Pancreas (tissue), 10 donors: Measurements from ENCODE around the gene HNRNPA3. TPM values are rescaled to one million over a fixed set of nuclear protein-coding genes. Genes with fewer than 3 reads are reported as not detected.
"Not testable (repeated sequence)": the region's sequence is repeated elsewhere in the genome, so short reads cannot be mapped to it uniquely, and the experiment has no call there.

Experiments used
- ATAC-seq, 4 donors: fragments of 200-7000 bp; cut with Tn5 transposase; one replicate each; pipeline versions ENCODE4 v1.8.0 to v1.9.1; 2020; ENCODE audit warnings: mild to moderate bottlenecking in 4 of 4, moderate library complexity in 4 of 4
- DNase-seq, 6 donors: peaks; one replicate each; pipeline ENCODE4 v3.0.0-alpha.2; 2020
- FAIRE-seq: peaks from 2 replicates; lab custom pipeline; 2012; peaks lifted over from hg19 to GRCh38; lab: Jason Lieb, UNC
- H3K27ac ChIP-seq, 4 donors: fragments of 200-600 bp; sonication (generic); 1 replicate in 3 of 4; 2 replicates in 1 of 4; pipeline versions ENCODE4 v1.5.0 to v1.8.0; 2020
- H3K27me3 ChIP-seq, 4 donors: fragments of 200-600 bp; one replicate each; pipeline ENCODE4 v1.8.0; 2021
- H3K36me3 ChIP-seq, 3 donors: fragments of 200-600 bp; sonication (generic) in 1 of 3; one replicate each; pipeline versions ENCODE4 v1.5.0 to v1.8.0; 2020 to 2021
- H3K4me1 ChIP-seq, 3 donors: fragments of 200-600 bp; one replicate each; pipeline ENCODE4 v1.8.0; 2021
- H3K4me3 ChIP-seq, 4 donors: fragments of 200-600 bp; sonication (generic) in 2 of 4; one replicate each; pipeline versions ENCODE4 v1.5.0 to v1.8.0; 2020 to 2021
- H3K9me3 ChIP-seq, 4 donors: fragments of 200-600 bp; one replicate each; pipeline ENCODE4 v1.8.0; 2021
- WGBS, 2 donors: extraction: QIAGEN DNeasy Blood & Tissue Kit; methylation state at CpG; one replicate each; pipeline ENCODE4 v1.1.7; 2013; 5-methylcytosine and 5-hydroxymethylcytosine counted together
- intact Hi-C, 3 donors: fragments of 100-400 bp; cut with DNase I; formaldehyde crosslinking; loops; one replicate each; pipeline versions ENCODE4 v1.11.1 to v1.14.2; 2022
- polyA plus RNA-seq, 2 donors: library from polyadenylated mRNA; stranded (reverse); fragments of 200-250 nt; gene quantifications; one replicate each; pipeline ENCODE4 v1.2.3, GENCODE V29; 2013
- total RNA-seq, 6 donors: library from RNA; stranded (reverse); fragmentation: NEBNext Ultra II Directional in 4 of 6; extraction: Animal tissue kit (Norgen Biotek cat#: 25700) in 4 of 6; gene quantifications; one replicate each; pipeline versions ENCODE4 v1.2.1 to v1.2.4, GENCODE V29; 2021 to 2023
- TF ChIP-seq, protein P1 (sequence below), 4 donors: fragments of 200-600 bp; sonication (generic) in 3 of 4; IDR thresholded peaks; one replicate each; pipeline versions ENCODE4 v1.5.0 to v1.8.0; 2021; ENCODE audit warnings: antibody characterized with exemption in 4 of 4
- donor health status: healthy with polysubstance abuse.
- donor health status: DM: no; HTN: no; CAD: no; lungs with moderate emphysema.
- donor health status: DM: no; HTN: no; CAD: no.
- donor health status: control.
- donor health status: control.
- donor health status: Bipolar disorder and iron deficiency.
- donor health status: DM: yes; HTN: yes; CAD: no.
- donor health status: DM: no; HTN: no; CAD: no.
- donor health status: DM: no; HTN: no; CAD: no.
- donor health status: DM: yes; HTN: yes; CAD: no.

The HNRNPA3 gene
- total and polyA plus RNA-seq, 8 donors, result 30.3 to 96.8 (median 70.0) TPM

DNA sequence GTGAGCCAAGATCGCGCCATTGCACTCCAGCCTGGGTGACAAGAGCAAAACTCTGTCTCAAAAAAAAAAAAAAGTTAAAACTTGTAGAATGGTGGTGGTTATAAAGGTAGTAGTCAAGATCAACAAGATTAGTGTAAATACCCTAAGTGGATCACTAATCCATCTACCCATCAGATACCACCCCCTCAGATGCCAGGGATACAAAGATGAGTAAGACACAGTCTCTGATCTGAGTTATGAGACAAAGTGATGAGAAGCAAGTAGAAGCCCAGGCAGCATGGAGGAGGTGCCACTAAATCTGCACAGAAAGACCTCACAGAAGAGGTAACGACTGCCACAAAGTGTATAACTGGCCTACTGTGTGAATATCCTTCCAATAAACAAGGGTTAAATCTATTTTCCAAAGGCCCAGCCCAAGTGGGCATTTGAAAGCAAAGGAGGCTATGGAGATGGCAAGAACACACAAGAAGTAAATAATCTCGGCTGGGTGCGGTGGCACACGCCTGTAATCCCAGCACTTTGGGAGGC, 31.7 kb downstream of the HNRNPA3 start:
- Histone ChIP-seq H3K4me1 (peaks cover 57 to 86% (median 63%) of the 10 kb centered on the region in 3 donors), H3K36me3 (no peaks in the 10 kb centered on the region), H3K4me3 (no peak overlapping the region), H3K27me3 (no peaks in the 10 kb centered on the region), H3K27ac (peak overlapping the region in 2 of 4 donors; percentile 27 to 93), H3K9me3 (no peaks in the 10 kb centered on the region)
- TF ChIP-seq, protein P1, sequence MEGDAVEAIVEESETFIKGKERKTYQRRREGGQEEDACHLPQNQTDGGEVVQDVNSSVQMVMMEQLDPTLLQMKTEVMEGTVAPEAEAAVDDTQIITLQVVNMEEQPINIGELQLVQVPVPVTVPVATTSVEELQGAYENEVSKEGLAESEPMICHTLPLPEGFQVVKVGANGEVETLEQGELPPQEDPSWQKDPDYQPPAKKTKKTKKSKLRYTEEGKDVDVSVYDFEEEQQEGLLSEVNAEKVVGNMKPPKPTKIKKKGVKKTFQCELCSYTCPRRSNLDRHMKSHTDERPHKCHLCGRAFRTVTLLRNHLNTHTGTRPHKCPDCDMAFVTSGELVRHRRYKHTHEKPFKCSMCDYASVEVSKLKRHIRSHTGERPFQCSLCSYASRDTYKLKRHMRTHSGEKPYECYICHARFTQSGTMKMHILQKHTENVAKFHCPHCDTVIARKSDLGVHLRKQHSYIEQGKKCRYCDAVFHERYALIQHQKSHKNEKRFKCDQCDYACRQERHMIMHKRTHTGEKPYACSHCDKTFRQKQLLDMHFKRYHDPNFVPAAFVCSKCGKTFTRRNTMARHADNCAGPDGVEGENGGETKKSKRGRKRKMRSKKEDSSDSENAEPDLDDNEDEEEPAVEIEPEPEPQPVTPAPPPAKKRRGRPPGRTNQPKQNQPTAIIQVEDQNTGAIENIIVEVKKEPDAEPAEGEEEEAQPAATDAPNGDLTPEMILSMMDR (IDR thresholded peaks at IDR 0.05), result no peak
- no peak for FAIRE-seq
- DNase-seq, result no peak
- intact Hi-C loops, result no loop called here
- 94 to 99% methylated on average over 6 of the region's 6 CpGs for WGBS, 2 donors
- ATAC-seq, result no peak

DNA sequence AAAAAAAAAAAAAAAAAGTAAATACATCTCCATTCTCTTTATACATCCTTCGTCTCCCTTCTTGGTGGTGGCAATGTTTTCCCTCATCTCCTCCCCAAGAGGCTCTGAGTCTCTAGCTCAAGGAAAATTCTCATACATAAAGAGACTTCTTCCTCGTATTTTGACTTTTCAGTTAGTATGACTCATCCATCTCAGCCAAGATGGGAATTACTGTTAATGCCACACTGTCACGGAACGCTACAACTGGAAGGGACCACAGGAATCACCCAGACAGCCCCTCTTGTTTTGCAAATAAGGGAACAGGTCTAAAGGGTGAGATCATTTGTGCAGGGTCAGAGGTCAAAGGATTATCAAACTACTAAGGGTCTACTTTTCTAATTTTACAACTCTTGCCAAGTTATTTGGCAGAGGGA, 32.4 kb downstream of the HNRNPA3 start:
- ATAC-seq, result peak in 2 of 4 donors; percentile 9 to 41
- Histone ChIP-seq H3K27ac (peak overlapping the region in 2 of 4 donors; percentile 53 to 93), H3K9me3 (no peaks in the 10 kb centered on the region)

DNA sequence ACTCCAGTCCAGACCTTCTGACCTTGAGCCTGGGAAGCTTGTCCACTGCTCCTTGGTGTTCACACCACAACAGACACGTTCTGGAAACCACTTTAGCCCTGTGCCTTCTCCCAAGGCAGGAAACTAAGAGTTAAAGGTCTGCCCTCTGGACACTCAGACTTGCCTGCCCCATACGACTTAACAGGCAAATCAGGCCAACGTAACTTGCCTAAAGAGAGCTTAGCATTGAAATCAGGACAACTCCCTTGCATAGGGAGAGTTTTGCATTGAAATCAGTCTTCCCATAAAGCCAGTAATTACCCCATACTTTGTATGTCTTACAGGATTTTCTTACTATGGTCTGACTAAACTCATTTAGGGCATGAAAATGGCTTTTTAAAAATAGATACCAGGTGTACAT, 33.4 kb downstream of the HNRNPA3 start:
- H3K4me3 ChIP-seq, result no peak overlapping the region
- no peak for DNase-seq
- peaks cover 42 to 73% (median 46%) of the 10 kb centered on the region in 3 donors for H3K4me1 ChIP-seq
- intact Hi-C loops, result no loop called here
- H3K27me3 ChIP-seq, result no peaks in the 10 kb centered on the region
- H3K27ac ChIP-seq, result peak overlapping the region in 2 of 4 donors; percentile 19 to 93
- WGBS, 2 donors, result 14 to 17% methylated on average over 3 of the region's 3 CpGs
- H3K9me3 ChIP-seq, result no peaks in the 10 kb centered on the region
- no peak for FAIRE-seq
- no peaks in the 10 kb centered on the region for H3K36me3 ChIP-seq
- TF ChIP-seq, protein P1 (IDR thresholded peaks at IDR 0.05), result no peak
- ATAC-seq, result no peak

More for the DNA sequence above, 32.4 kb downstream of the HNRNPA3 start:
- no peak for FAIRE-seq
- Histone ChIP-seq H3K27me3 (no peaks in the 10 kb centered on the region), H3K36me3 (no peaks in the 10 kb centered on the region), H3K4me3 (no peak overlapping the region), H3K4me1 (peaks cover 52 to 82% (median 56%) of the 10 kb centered on the region in 3 donors)
- 68 to 75% methylated on average over 4 of the region's 4 CpGs for WGBS, 2 donors
- intact Hi-C loops, result no loop called here
- TF ChIP-seq, protein P1 (IDR thresholded peaks at IDR 0.05), result no peak
- DNase-seq, result no peak

DNA sequence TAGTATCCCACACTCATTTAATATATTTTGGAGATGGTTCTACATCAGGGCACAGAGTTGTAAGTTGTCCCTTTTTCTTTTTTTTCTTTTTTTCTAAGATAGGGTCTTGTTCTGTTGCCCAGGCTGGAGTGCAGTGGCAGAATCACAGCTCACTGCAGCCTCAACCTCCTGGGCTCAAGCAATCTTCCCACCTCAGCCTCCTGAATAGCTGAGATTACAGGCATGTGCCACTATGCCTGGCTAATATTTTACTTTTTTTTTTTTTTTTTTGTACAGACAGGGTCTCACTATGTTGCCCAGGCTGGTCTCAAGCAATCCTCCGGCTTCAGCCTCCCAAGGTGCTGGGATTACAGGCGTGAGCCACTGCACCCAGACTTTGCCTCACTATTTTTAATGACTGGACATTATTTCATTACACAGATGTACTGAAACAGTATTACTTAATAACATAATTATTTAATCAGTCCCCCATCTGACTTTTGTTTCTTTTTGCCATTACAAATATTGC, 34.0 kb downstream of the HNRNPA3 start:
- H3K4me3 ChIP-seq, DNase-seq, H3K36me3 ChIP-seq, H3K9me3 ChIP-seq, H3K27me3 ChIP-seq, intact Hi-C loops, ATAC-seq, FAIRE-seq: not testable (repeated sequence)
- WGBS, 2 donors, result 94 to 96% methylated on average over 2 of the region's 2 CpGs
- peak overlapping the region in 2 of 4 donors; percentile 23 to 93 for H3K27ac ChIP-seq
- H3K4me1 ChIP-seq, result peaks cover 36 to 72% (median 40%) of the 10 kb centered on the region in 3 donors

DNA sequence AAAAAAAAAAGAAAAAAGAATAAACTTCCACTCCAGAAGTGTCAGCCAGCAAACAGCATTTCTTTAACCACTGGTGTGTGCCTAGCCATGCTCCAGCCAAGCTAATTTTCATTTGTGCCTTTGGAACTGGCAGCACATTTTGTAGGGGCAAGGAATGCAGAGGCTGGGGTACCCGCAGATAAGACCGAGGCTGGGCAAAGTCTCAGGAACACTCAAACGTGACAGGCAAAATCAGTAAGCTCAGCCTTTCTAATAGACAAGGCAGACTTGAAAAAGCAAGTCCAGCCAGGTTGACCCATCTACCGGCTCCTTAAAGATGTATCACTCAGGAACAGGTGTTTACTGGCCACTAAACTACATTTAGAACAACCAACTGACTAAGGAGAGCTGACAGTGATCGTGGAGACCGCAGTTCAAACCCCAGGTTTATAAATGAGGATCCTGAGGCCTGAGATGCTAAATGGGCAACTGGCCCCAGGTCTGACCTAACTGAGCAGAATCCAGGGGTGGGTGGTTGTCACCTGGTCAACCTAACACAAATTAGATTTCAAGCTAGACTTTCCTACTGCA, 35.2 kb downstream of the HNRNPA3 start:
- Histone ChIP-seq H3K36me3 (no peaks in the 10 kb centered on the region), H3K4me1 (peaks cover 28 to 71% (median 38%) of the 10 kb centered on the region in 3 donors), H3K27me3 (no peaks in the 10 kb centered on the region), H3K4me3 (no peak overlapping the region), H3K9me3 (no peaks in the 10 kb centered on the region), H3K27ac (no peak overlapping the region)
- FAIRE-seq, result no peak
- intact Hi-C loops, result no loop called here
- no peak for ATAC-seq
- no peak for DNase-seq
- whole genome bisulfite sequencing, 2 donors, result 64 to 67% methylated on average over 6 of the region's 6 CpGs
- TF ChIP-seq, protein P1 (IDR thresholded peaks at IDR 0.05), result no peak
